H7 (cell line): ENCODE measurements around the gene RDX. TPM values are rescaled to one million over a fixed set of nuclear protein-coding genes. Genes with fewer than 3 reads are reported as not detected.
"Not testable (repeated sequence)": the region's sequence is repeated elsewhere in the genome, so short reads cannot be mapped to it uniquely, and the experiment has no call there.

Experiments used
- DNase-seq: peaks from one replicate; pipeline ENCODE4 v3.0.0; 2012
- H3K27me3 ChIP-seq: 2 replicates; pipeline ENCODE4 v1.6.0; 2011; ENCODE audit warnings: mild to moderate bottlenecking, low read length; ENCODE audit not compliant: control insufficient read depth, insufficient read depth
- H3K36me3 ChIP-seq: replicated peaks from 2 replicates; pipeline ENCODE4 v1.5.1; 2011; ENCODE audit warnings: low read length; ENCODE audit not compliant: control insufficient read depth, insufficient read depth
- H3K4me3 ChIP-seq: 2 replicates; pipeline ENCODE4 v1.5.1; 2011; ENCODE audit warnings: low read depth, mild to moderate bottlenecking, control low read depth, low read length, moderate library complexity; ENCODE audit not compliant: insufficient read depth
- total RNA-seq: library from RNA; depleted of rRNA; stranded (reverse); fragments of >200 nt; shearing (Covaris generic); gene quantifications from 2 replicates; pipeline ENCODE4 v1.2.3, GENCODE V29; 2014

The RDX gene
- total RNA-seq, 1 experiment from 2014 or later: 64.6 TPM

DNA sequence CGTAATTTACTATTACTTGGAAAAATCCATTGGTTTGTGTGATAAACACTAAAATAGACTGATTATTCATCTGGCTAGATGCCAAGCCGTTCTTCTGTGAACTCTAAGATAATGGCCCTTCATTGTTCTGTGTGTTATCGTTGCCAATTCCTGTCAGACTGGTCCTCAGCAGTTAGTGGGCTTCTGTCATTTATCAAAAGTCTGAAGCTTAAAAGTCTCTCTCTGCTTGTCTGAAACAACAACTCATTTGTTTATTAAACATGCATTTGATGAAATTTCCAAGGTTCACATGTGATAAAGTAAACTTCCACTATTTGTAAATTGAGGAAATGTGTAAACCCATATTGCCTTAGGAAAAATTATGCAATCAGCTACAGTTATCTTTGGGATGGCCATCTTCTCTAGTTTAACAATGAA, 21.1 kb upstream of the RDX start:
- Histone ChIP-seq H3K27me3 (no peaks in the 10 kb centered on the region), H3K4me3 (no peak overlapping the region), H3K36me3 (no peaks in the 10 kb centered on the region)
- no peak for DNase-seq

DNA sequence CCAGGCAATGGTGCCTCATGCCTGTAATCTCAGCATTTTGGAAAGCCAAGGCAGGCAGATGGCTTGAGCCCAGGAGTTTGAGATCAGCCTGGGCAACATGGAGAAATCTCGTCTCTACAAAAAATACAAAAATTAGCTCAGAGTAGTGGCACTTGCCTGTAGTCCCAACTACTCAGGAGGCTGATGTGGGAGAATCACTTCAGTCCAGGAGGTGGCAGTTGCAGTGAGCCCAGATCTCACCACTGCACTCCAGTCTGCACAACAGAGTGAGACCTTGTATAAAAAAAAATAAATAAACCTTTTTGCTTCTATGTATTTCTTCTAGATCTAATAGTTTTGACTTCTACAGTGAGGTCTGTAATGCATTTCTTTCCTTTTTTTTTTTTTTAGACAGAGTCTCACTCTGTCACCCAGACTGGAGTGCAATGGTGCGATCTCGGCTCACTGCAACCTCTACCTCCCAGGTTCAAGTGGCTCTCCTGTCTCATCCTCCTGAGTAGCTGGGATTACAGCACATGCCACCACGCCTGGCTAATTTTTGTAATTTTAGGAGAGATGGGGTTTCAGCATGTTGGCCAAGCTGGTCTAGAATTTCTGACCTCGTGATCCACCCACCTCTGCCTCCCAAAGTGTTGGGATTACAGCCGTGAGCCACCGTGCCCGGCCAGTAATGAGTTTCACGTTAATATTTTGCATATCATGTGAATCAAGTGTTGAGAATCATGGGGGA, 18.1 kb upstream of the RDX start:
- Histone ChIP-seq H3K36me3 (no peaks in the 10 kb centered on the region), H3K27me3 (no peaks in the 10 kb centered on the region), H3K4me3 (no peak overlapping the region)
- DNase-seq: no peak

DNA sequence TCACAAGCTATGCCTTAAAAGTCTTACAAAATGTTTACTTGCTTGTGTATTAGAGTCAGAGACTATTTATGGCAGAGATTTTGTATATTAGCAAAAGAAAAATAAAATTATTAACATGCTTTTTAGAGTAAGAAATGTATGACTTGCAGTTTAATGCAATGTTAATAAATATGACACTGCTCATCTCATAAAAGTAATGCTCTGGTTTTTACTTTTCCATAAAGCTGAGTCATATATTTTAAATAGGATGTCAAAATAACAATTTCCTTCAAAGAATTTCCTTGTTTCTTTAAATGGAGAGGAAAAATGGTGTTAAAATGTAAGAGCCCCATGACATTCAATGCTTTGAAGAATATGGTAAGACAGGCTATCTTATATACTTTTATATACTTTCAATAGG, 16.3 kb upstream of the RDX start:
- Histone ChIP-seq H3K4me3 (no peak overlapping the region), H3K27me3 (no peaks in the 10 kb centered on the region), H3K36me3 (no peaks in the 10 kb centered on the region)
- no peak for DNase-seq

DNA sequence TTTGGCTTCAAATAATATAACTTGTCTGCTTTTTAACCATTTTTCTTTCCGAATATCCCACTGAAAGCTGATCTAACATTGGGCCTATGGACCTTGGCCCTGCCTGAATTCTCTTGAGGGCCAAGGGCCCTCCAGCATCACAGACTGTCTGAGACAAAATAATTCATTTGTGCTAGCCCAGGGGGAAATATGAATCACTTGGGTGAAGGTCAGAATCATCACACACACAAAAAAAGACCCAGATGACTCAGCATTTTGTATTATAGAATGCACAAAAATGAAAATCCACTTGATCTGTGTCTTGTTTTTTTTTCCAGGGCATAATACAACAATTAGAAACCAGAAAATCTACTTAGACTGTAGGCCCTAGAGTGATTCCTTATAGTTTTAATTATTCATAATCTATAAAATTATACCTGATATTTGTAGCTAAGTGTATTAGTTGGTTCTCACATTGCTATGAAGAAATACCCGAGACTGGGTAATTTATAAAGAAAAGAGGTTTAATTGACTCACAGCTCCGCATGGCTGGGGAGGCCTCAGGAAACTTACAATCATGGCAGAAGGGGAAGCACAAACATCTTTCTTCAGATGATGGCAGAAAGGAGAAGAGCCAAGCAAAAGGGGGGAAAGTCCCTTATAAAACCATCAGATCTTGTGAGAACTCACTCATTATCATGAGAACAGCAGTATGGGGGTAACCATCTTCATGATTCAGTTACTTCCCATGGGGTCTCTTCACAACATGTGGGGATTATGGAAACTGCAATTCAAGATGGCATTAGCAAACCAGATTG, 15.6 kb upstream of the RDX start:
- H3K27me3 ChIP-seq: no peaks in the 10 kb centered on the region
- no peak overlapping the region for H3K4me3 ChIP-seq
- H3K36me3 ChIP-seq: no peaks in the 10 kb centered on the region
- DNase-seq: peak; percentile 17

DNA sequence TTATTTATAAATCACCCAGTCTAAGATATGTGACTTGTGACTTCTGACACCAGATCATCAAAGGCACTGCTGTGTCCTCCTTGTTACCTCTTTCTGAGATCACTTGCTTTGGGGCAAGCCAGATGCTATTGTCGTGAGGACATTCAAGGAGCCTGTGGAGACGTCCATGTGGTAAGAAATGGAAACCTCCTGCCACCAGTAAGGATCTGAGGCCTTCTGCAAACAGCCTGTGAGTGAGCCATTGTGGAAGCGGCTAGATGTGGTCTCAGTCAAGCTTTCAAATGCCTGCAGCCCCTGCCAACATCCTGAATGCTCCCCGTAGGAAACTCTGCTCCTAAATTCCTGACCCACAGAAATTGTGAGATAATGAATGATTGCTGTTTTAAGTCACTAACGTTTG, 11.7 kb upstream of the RDX start:
- no peaks in the 10 kb centered on the region for H3K27me3 ChIP-seq
- H3K4me3 ChIP-seq: no peak overlapping the region
- H3K36me3 ChIP-seq: no peaks in the 10 kb centered on the region
- DNase-seq: peak; percentile 24

DNA sequence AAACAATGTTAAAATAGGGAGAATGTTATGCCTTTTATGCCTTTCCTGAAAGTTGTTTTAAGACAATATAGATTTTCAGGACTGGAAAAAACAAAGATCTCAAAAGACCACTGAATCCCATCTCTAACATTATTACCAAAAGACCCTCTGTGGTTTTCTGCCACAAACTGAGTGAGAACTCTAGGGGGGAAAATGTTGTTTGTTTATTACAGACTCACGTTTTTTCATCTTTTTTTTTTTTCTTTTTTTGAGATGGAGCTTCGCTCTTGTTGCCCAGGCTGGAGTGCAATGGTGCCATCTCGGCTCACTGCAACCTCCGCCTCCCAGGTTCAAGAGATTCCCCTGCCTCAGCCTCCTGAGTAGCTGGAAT, 9.6 kb upstream of the RDX start:
- not testable (repeated sequence) for H3K36me3 ChIP-seq, H3K4me3 ChIP-seq, DNase-seq, H3K27me3 ChIP-seq

DNA sequence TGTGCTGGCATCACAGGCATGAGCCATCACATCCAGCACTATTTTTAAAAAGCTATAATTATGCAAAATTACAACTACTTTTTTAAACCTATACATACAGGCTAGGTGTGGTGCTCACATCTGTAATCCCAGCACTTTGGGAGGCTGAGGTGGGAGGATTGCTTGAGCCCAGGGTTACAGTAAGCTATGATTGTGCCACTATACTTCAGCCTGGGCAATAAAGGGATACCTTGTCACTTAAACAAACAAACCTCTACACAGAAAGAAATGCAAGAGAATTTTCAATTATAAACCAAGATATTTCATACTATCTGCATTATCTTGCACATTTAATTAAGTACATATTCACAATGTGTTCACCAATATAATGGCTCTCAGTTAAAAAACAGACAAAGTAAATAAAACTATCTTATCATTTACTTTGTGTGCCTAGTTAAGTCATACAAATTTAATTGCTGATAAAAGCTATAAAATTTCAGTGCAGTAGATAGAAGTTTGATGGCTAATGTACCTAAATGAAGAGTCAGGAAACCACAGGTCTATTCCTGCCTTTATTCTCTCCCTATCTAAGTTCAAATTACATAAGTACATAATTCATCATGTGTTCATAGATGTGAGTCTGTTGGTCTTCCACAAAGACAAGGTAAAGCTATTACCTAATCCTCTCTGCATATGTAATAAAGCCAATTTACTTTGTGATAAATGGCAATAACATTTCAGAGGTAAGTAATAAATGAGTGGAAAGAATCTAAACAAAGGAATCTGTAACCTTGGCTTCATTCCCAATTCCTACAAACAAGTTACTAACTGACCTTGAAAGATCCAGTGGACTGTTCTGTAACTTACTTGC, 9.0 kb upstream of the RDX start:
- no peak for DNase-seq
- Histone ChIP-seq H3K36me3 (no peaks in the 10 kb centered on the region), H3K4me3 (no peak overlapping the region), H3K27me3 (no peaks in the 10 kb centered on the region)

DNA sequence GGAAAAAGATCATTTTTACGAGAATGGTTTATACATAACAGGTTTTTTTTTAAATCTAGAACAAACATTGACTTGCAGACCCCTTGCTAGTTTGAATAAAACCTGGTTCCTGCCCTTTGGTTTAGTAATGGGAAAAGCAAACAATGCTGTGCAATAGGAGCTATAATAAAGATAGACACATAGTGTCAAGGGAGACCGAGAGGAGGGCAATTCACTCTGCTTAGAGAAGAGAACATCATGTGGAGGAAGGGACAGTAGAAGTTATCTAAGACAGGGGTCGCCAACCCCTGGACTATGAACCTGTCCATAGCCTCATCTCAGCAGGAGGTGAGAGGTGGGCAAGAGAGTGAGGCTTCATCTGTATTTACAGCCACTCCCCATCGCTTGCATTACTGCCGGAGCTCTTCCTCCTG, 7.0 kb upstream of the RDX start:
- Histone ChIP-seq H3K36me3 (no peaks in the 10 kb centered on the region), H3K4me3 (no peak overlapping the region), H3K27me3 (no peaks in the 10 kb centered on the region)
- no peak for DNase-seq

DNA sequence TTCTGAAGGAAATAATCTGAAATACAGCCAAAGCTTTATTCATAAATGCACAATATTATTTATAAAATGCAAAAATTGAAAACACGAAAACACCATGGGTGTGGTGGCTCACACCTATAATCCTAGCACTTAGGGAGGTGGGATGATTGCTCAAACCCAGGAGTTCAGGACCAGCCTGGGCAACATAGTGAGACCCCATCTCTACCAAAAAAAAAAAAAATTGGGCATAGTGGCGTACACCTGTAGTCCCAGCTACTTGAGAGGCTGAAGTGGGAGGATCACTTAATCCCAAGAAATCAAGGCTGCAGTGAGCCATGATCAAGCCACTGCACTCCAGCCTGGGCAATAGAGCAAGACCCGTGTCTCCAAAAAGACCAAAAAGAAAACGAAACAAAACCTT, 5.2 kb upstream of the RDX start:
- Histone ChIP-seq H3K36me3 (no peaks in the 10 kb centered on the region), H3K27me3 (no peaks in the 10 kb centered on the region), H3K4me3 (no peak overlapping the region)
- no peak for DNase-seq

DNA sequence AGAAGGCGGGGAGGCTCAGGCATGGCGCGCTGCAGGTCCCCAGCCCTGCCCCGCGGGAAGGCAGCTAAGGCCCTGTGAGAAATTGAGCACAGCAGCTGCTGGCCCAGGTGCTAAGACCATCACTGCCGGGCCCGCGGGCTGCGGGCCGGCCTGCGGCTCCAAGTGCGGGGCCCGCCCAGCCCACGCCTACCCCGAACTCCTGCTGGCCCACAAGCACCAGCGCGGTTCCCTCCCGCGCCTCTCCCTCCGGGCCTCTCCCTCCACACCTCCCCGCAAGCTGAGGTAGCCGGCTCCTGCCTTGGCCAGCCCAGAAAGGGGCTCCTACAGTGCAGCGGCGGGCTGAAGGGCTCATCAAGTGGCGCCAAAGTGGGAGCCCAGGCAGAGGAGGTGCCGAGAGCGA, 4.6 kb upstream of the RDX start:
- Histone ChIP-seq H3K4me3 (no peak overlapping the region), H3K27me3 (no peaks in the 10 kb centered on the region), H3K36me3 (no peaks in the 10 kb centered on the region)
- peak; percentile 36 for DNase-seq

DNA sequence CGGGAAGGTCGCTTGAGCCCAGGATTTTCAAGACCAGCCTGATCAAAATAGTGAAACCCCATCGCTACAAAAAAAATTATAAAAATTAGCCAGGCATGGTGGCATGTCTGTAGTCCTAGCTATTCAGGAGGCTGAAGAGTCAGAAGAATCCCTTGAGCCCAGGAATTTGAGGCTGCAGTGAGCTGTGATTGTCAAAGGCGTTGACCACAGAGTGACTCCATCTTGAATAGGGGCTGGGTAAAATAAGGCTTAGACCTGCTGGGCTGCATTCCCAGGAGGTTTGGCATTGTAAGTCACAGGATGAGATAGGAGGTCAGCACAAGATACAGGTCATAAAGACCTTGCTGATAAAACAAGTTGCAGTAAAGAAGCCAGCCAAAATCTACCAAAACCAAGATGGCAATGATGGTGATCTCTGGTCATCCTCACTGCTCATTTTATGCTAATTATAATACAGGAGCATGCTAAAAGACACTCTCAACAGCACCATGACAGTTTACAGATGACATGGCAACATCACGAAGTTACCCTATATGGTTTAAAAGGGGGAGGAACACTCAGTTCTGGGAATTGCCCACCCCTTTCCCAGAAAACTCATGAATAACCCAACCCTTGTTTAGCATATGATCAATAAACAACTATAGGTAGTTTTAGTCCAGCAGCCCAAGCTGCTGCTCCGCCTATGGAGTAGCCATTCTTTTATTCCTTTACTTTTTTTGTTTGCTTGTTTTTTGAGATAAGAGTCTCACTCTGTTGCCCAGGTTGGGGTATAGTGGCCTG, 2.8 kb upstream of the RDX start:
- DNase-seq: no peak
- no peaks in the 10 kb centered on the region for H3K36me3 ChIP-seq
- no peaks in the 10 kb centered on the region for H3K27me3 ChIP-seq
- no peak overlapping the region for H3K4me3 ChIP-seq

DNA sequence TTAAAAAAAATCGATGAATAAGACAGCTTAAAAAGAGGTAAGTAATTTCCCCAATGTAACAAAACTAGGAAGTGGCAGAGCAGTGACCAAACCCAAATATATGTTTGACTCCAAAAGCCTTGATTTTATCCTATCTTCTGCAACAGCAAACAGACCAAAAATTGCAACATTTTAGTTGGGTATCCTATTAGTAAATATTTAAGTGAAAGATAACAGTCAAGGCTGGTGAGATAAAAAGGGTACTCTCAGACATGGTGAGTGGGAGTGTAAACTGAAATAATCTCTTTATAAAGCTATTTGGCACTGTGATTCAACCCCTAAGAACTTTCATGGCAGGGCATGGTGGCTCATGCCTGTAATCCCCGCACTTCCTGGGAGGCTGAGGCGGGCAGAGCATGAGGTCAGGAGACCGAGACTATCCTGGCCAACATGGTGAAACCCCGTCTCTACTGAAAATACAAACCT, 1.9 kb upstream of the RDX start:
- H3K36me3 ChIP-seq: no peaks in the 10 kb centered on the region
- H3K27me3 ChIP-seq: no peaks in the 10 kb centered on the region
- H3K4me3 ChIP-seq: no peak overlapping the region
- DNase-seq: no peak

DNA sequence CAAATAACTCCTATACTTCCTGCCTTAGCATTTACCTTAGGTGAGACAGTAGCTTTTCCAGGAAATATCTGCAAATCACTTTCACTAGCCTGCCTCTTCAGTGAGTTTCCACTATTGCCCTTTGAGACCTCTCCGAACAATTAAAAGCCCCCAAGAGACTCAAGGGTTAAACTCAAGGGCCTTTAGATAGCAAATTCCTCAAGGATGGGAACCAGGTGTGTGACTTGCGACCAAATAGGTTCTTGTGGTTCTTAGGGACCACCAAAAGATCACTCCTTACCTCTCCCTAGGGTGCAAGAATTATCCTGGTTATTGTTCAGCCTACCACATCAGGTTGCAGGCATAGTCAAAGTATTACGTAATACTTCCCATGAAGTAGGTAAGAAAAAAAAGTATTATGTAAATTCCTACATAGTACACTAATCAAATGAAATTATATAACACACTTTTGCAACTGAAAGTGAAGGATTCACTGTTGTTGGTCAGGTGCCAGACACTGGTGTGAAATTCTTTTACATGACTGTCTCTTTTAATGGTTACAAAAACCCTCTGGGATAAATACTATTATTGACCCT, 1.4 kb upstream of the RDX start:
- Histone ChIP-seq H3K4me3 (no peak overlapping the region), H3K36me3 (no peaks in the 10 kb centered on the region), H3K27me3 (no peaks in the 10 kb centered on the region)
- peak; percentile 23 for DNase-seq
